Cardiac muscle cell (in vitro differentiated cells and primary cell): Measurements from ENCODE around the gene ATP8B3. TPM values are rescaled to one million over a fixed set of nuclear protein-coding genes. Genes with fewer than 3 reads are reported as not detected.

ENCODE experiments used
- DNase-seq, 2 donors: peaks; one replicate each; pipeline versions ENCODE4 v3.0.0 to v3.0.0-alpha.2; 2010 to 2017; ENCODE audit warnings: low read depth in 1 of 2, low spot score in 1 of 2
- H3K27ac ChIP-seq: fragments of 200-600 bp; sonication (generic); 2 replicates; pipeline ENCODE4 v1.5.1; 2016
- H3K27me3 ChIP-seq: fragments of 200-600 bp; sonication (generic); 2 replicates; pipeline ENCODE4 v1.6.0; 2016; ENCODE audit warnings: control low read depth
- H3K36me3 ChIP-seq: fragments of 200-600 bp; sonication (generic); 2 replicates; pipeline ENCODE4 v1.5.1; 2016; ENCODE audit warnings: control low read depth
- H3K4me1 ChIP-seq: fragments of 200-600 bp; sonication (generic); 2 replicates; pipeline ENCODE4 v1.8.1; 2017; ENCODE audit warnings: low read depth, mild to moderate bottlenecking, mixed run types
- H3K4me3 ChIP-seq: fragments of 200-600 bp; sonication (generic); 2 replicates; pipeline ENCODE4 v1.5.1; 2016; ENCODE audit warnings: mild to moderate bottlenecking
- H3K9me3 ChIP-seq: fragments of 200-600 bp; sonication (generic); 2 replicates; pipeline ENCODE4 v1.5.1; 2017; ENCODE audit warnings: low read depth, mild to moderate bottlenecking, control low read depth
- polyA plus RNA-seq: library from polyadenylated mRNA; unstranded; fragments of >200 nt; fragmentation: Nextera tagmentation; extraction: Ambion mirVana; gene quantifications from 2 replicates; pipeline ENCODE4 v1.2.1, GENCODE V29; 2016
- total RNA-seq: library from RNA; depleted of rRNA; stranded (reverse); fragments of >200 nt; gene quantifications from 2 replicates; pipeline ENCODE4 v1.2.3, GENCODE V29; 2016
- TF ChIP-seq, protein P1 (sequence below): IDR thresholded peaks from 2 replicates; pipeline ENCODE4 v1.5.1; 2012; ENCODE audit warnings: low read depth, mild to moderate bottlenecking, low read length

Gene ATP8B3
- total and polyA plus RNA-seq, 2 experiments from 2014 or later = 3.0 to 8.6 TPM

DNA sequence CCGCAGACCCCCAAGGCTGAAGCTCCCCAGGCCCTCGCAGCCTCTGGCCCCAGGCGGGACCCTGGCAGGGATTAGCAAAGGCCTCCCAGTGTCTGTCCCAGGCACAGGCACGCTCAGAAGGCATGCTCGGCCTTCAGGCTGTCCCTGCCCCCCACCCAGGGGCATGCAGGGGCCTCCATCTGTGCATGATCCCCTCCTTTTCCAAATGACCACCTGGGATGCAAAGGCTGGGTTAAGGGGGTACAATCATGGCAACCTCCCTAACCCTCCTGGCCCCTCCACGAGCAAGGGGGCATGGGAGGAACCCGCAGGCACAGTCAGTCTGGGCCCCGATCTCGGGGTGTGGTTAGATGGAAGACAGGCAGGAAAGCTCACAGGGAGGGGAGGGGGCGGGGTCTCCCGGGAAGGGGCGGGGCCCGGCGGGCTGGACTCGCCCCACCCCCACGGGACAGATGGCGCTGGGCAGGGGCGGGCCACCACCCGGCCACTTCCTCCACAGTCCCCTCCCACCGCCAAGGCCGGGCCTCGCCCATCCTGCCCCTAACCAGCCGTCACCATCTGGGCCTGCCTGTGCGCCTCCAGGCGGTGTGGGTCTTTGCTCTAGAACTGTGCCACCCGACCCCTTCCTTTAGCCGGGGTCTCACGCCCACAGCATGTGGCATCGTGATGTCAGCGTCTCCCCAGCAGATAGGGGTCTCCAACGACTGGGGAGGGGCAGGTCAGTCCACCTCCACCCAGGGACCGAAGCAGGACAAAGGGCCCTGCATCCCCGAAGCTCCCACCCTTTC is 43.2 kb upstream of the ATP8B3 start:
- Histone ChIP-seq H3K9me3 (no peaks in the 10 kb centered on the region), H3K27me3 (no peaks in the 10 kb centered on the region), H3K4me1 (peaks cover 47% of the 10 kb centered on the region), H3K36me3 (no peaks in the 10 kb centered on the region), H3K4me3 (peak overlapping the region; percentile 10), H3K27ac (peak overlapping the region; percentile 86)
- DNase-seq = peak; percentile 90 to 91
- TF ChIP-seq, protein P1, sequence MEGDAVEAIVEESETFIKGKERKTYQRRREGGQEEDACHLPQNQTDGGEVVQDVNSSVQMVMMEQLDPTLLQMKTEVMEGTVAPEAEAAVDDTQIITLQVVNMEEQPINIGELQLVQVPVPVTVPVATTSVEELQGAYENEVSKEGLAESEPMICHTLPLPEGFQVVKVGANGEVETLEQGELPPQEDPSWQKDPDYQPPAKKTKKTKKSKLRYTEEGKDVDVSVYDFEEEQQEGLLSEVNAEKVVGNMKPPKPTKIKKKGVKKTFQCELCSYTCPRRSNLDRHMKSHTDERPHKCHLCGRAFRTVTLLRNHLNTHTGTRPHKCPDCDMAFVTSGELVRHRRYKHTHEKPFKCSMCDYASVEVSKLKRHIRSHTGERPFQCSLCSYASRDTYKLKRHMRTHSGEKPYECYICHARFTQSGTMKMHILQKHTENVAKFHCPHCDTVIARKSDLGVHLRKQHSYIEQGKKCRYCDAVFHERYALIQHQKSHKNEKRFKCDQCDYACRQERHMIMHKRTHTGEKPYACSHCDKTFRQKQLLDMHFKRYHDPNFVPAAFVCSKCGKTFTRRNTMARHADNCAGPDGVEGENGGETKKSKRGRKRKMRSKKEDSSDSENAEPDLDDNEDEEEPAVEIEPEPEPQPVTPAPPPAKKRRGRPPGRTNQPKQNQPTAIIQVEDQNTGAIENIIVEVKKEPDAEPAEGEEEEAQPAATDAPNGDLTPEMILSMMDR = no peak

DNA sequence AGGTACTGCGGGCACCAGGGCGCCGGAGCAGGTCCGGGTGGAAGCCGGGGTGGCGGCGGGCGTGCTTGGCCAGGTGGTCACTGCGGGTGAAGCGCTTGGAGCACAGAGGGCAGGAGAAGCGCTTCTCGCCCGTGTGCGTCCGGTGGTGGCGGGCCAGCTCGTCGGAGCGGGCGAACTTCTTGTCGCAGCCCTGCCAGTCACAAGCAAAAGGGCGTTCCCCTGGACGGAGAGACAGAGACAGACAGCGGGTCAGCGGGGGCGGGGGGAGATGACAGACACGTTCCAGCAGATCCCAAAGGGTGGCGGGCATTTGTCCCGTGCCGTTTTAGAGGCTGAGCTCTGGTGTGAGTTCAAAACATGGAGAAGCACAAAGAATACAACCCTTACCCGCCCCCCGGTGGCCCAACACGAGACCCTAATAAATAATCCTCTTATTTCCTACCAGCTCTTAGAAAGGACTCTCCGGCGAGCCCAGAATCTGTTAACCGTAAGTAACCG is 42.5 kb upstream of the ATP8B3 start:
- Histone ChIP-seq H3K4me3 (no peak overlapping the region), H3K36me3 (no peaks in the 10 kb centered on the region), H3K4me1 (peaks cover 45% of the 10 kb centered on the region), H3K27me3 (no peaks in the 10 kb centered on the region), H3K27ac (peak overlapping the region; percentile 86), H3K9me3 (no peaks in the 10 kb centered on the region)
- TF ChIP-seq, protein P1 = no peak
- DNase-seq = no peak

DNA sequence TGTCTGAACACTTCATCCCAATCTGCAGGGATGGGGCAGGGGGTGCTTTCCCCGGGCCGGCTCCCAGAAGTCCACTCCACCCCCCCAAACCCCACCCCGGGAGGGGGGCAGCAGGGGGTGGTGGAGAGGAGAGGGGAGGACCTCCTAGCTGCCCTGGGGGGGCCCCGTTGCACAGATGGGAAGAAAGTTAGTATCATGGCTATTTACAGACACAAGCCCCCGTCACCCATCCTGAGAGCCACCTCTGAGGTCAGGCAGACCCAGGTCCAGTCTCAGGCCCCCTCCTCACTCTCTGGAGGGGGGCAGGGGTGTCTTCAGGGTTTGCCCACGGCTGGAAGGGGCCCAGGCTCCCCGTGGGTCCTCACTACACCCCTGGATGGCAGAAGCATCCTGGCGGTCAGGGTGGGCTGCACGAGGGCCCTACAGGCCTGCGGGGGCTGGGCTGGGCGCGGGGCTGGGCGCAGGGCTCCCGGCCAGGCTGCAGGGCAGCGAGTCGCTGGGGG is 42.0 kb upstream of the ATP8B3 start:
- TF ChIP-seq, protein P1 = no peak
- Histone ChIP-seq H3K27me3 (no peaks in the 10 kb centered on the region), H3K4me1 (peaks cover 42% of the 10 kb centered on the region), H3K4me3 (no peak overlapping the region), H3K9me3 (no peaks in the 10 kb centered on the region), H3K36me3 (no peaks in the 10 kb centered on the region), H3K27ac (peak overlapping the region; percentile 86)
- no peak for DNase-seq

DNA sequence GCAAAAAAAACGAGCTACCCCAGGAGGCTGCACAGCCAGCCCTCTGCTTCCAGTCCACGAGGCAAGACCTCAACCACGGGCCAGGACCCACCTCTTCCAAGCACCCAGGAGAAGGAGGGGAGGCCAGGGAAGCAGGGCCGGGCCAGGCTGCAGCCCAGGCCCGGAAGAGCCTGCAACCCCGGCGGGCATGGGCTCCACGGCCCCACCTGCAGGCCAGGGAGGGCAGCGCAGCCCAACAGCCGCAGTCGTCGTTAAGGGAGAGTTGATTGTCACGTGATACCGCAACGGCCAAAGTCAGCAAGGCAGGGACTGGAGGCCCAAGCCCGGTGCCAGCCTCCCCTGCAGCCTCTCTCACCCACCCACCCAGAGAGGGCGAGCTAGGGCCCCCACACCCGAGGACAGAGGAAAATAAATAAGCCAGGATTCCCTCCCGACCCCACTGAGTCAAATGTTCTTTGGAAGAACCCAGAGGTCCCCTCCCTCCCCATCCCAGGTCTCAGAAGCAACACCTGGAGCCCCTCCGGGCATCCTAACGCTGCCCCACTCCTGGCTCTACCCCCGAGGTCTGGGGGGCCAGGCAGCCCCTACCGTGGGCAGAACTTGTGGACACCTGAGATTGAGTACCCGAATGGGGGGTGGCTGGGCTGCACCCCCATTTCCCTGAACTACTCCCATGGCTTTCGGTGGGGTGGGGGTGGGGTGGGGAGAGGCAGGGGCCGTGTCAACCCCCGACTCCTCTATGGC is 41.4 kb upstream of the ATP8B3 start:
- DNase-seq = peak; percentile 76 to 82
- H3K27me3 ChIP-seq = no peaks in the 10 kb centered on the region
- H3K4me1 ChIP-seq = peaks cover 38% of the 10 kb centered on the region
- TF ChIP-seq, protein P1 = peak; percentile 94
- no peak overlapping the region for H3K4me3 ChIP-seq
- H3K9me3 ChIP-seq = no peaks in the 10 kb centered on the region
- no peak overlapping the region for H3K27ac ChIP-seq
- H3K36me3 ChIP-seq = no peaks in the 10 kb centered on the region

DNA sequence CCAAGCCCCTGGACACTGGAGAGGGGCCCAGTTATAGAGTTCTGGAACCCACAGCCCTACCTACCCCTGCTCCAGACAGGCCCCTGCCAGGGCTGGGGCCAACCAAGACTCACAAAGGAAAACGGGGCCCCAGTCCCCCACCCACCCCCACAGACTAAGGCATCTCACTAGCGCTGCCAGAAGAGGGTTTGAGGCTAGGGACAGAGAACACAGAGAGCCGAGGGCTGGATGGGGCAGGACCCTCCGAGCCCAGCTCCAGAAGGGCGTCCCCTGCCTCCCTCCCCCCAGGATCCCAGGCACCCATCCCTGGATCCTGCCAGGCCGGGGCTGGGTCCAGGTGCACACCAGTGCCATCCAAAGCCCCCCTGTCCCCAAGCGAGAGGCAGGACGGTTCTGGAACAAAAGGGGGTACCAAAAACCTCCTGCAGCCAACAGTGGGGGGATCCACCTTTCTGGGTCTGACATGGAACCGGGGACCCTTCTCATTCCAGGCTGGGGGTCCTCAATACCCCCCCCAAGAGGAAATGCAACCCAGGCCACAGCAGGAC is 40.6 kb upstream of the ATP8B3 start:
- H3K4me1 ChIP-seq = peaks cover 37% of the 10 kb centered on the region
- no peaks in the 10 kb centered on the region for H3K27me3 ChIP-seq
- DNase-seq = no peak
- TF ChIP-seq, protein P1 = no peak
- no peaks in the 10 kb centered on the region for H3K9me3 ChIP-seq
- H3K4me3 ChIP-seq = no peak overlapping the region
- no peaks in the 10 kb centered on the region for H3K36me3 ChIP-seq
- no peak overlapping the region for H3K27ac ChIP-seq
